ENCODE measurements around the gene SERPINA5. TPM values are rescaled to one million over a fixed set of nuclear protein-coding genes. Genes with fewer than 3 reads are reported as not detected.

The SERPINA5 gene
- total RNA-seq, 1 donor from 2014 or later: 1.9 TPM

DNA sequence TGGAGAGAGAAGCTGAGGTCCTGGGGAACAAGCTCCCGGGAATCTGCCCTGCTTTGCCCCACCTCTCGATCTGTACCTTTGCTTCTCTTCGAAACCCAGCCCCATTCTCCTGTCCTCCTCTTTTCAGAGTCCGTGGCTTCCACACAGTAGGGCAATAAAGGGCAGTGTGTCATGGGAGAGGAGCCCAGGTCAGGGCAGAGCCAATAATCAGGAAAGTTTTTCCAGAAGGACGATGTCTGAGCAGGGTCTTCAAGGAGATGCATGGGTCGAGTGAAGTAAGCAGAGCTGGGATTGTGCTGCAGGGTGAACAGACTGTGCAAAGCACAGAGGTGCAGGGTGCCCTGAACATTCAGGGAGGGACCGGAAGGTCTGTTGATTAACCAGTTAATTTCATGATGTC, 42.0 kb upstream of the SERPINA5 start:
- Histone ChIP-seq H3K36me3 (ENCODE audit: control insufficient read depth, insufficient read depth, low read length) (no peaks in the 10 kb centered on the region), H3K27me3 (ENCODE audit: control insufficient read depth, insufficient read depth, low read length) (no peaks in the 10 kb centered on the region), H3K4me3 (ENCODE audit: low read depth, low read length) (no peak overlapping the region)
- TF ChIP-seq CTCF (IDR thresholded peaks at IDR 0.05; ENCODE audit: insufficient read depth, low read length, poor library complexity, severe bottlenecking): no peak
- no peak for DNase-seq (ENCODE audit: low read depth)

DNA sequence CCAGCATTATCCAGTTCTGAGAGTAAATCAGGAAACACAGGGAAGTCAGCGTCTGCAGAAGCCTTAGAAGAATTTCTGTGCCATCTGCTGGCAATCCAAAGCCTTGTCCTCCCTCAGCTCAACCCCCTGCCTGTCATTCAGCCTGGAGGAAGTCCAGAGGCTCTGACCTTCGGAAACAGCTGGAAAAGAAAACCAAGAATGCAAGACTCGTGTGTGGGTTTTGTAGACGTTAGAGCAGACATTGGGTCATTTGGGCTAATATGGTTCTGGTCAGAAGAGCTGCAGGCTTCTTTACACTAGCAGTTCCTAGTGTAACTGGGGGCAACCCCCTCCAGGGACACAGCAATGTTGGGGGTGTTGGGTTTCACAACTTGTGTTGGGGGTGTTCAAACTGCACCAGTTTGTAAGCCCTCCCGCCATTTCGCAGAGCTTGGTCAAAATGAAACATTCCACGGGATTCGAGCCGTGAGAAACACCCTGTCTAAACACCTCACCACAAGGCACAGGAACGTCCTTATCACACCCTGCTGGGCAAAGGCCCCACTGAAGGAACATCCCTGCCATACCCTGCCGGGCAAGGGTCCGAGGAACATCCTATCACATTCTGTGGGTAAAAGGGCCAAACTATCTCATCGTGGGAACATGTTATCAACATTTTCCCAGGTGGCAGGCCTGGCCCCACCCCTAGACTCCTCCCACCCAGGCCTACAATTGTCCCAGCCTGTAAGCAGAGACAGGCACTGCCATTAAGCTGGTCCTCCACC, 41.0 kb upstream of the SERPINA5 start:
- no peak for DNase-seq (ENCODE audit: low read depth)

GRCh38 chr14:94541234-94541975, 39.8 kb upstream of the SERPINA5 start:
- H3K27me3 ChIP-seq (ENCODE audit: control insufficient read depth, insufficient read depth, low read length): no peaks in the 10 kb centered on the region
- H3K36me3 ChIP-seq (ENCODE audit: control insufficient read depth, insufficient read depth, low read length): no peaks in the 10 kb centered on the region
- no peak overlapping the region for H3K4me3 ChIP-seq (ENCODE audit: low read depth, low read length)
- TF ChIP-seq CTCF (IDR thresholded peaks at IDR 0.05; ENCODE audit: insufficient read depth, low read length, poor library complexity, severe bottlenecking): no peak
- no peak for DNase-seq (ENCODE audit: low read depth)

More for the DNA sequence above, 41.0 kb upstream of the SERPINA5 start:
- Histone ChIP-seq H3K36me3 (ENCODE audit: control insufficient read depth, insufficient read depth, low read length) (no peaks in the 10 kb centered on the region), H3K27me3 (ENCODE audit: control insufficient read depth, insufficient read depth, low read length) (no peaks in the 10 kb centered on the region), H3K4me3 (ENCODE audit: low read depth, low read length) (no peak overlapping the region)
- TF ChIP-seq CTCF (IDR thresholded peaks at IDR 0.05; ENCODE audit: insufficient read depth, low read length, poor library complexity, severe bottlenecking): no peak

- no peak for TF ChIP-seq CTCF (IDR thresholded peaks at IDR 0.05; ENCODE audit: insufficient read depth, low read length, poor library complexity, severe bottlenecking)
- H3K27me3 ChIP-seq (ENCODE audit: control insufficient read depth, insufficient read depth, low read length): no peaks in the 10 kb centered on the region
- no peaks in the 10 kb centered on the region for H3K36me3 ChIP-seq (ENCODE audit: control insufficient read depth, insufficient read depth, low read length)
- no peak for DNase-seq (ENCODE audit: low read depth)
- H3K4me3 ChIP-seq (ENCODE audit: low read depth, low read length): no peak overlapping the region
Measured at GRCh38 chr14:94542111-94542810, 39.0 kb upstream of the SERPINA5 start.

- Histone ChIP-seq H3K4me3 (ENCODE audit: low read depth, low read length) (no peak overlapping the region), H3K36me3 (ENCODE audit: control insufficient read depth, insufficient read depth, low read length) (no peaks in the 10 kb centered on the region), H3K27me3 (ENCODE audit: control insufficient read depth, insufficient read depth, low read length) (no peaks in the 10 kb centered on the region)
- TF ChIP-seq CTCF (IDR thresholded peaks at IDR 0.05; ENCODE audit: insufficient read depth, low read length, poor library complexity, severe bottlenecking): no peak
- DNase-seq (ENCODE audit: low read depth): no peak
Measured at GRCh38 chr14:94542811-94543440, 38.3 kb upstream of the SERPINA5 start.

All from kidney epithelial cell (primary cell).